ENCODE measurements around the gene MCC.

Gene MCC

DNA sequence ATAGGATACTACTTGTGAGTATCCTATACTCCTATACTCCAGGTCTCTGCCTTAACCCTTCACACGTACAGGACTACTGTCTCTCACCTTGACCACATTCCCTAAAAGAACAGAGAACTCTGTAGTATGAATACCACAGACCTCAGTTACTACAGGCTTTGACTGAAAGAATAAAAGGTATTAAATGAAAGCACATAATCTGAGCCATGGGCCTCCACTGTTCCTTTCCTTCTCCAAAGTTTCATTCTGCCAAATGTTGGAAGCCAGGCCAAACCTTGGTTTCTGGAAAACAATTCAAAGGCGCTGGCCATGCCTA lies 244.9 kb downstream of the MCC start:
- in situ Hi-C loops (cut with MboI; ENCODE audit: low pct_unique_long_range_greater_than_20kb, low sequenced_read_pairs) = no loop called here
- DNase-seq = no peak

- no peak for DNase-seq
- in situ Hi-C loops (cut with MboI; ENCODE audit: low pct_unique_long_range_greater_than_20kb, low sequenced_read_pairs) = no loop called here
Measured at GRCh38 chr5:113242481-113243348, 245.5 kb downstream of the MCC start.

GRCh38 chr5:113240951-113241726 lies 247.1 kb downstream of the MCC start:
- in situ Hi-C loops (cut with MboI; ENCODE audit: low pct_unique_long_range_greater_than_20kb, low sequenced_read_pairs) = no loop called here

GRCh38 chr5:113240032-113240431 lies 248.2 kb downstream of the MCC start:
- no peak for DNase-seq
- in situ Hi-C loops (cut with MboI; ENCODE audit: low pct_unique_long_range_greater_than_20kb, low sequenced_read_pairs) = no loop called here

More at GRCh38 chr5:113240951-113241726, 247.1 kb downstream of the MCC start:
- no peak for DNase-seq

GRCh38 chr5:113237893-113238292 lies 250.4 kb downstream of the MCC start:
- in situ Hi-C loops (cut with MboI; ENCODE audit: low pct_unique_long_range_greater_than_20kb, low sequenced_read_pairs) = no loop called here
- DNase-seq = no peak

DNA sequence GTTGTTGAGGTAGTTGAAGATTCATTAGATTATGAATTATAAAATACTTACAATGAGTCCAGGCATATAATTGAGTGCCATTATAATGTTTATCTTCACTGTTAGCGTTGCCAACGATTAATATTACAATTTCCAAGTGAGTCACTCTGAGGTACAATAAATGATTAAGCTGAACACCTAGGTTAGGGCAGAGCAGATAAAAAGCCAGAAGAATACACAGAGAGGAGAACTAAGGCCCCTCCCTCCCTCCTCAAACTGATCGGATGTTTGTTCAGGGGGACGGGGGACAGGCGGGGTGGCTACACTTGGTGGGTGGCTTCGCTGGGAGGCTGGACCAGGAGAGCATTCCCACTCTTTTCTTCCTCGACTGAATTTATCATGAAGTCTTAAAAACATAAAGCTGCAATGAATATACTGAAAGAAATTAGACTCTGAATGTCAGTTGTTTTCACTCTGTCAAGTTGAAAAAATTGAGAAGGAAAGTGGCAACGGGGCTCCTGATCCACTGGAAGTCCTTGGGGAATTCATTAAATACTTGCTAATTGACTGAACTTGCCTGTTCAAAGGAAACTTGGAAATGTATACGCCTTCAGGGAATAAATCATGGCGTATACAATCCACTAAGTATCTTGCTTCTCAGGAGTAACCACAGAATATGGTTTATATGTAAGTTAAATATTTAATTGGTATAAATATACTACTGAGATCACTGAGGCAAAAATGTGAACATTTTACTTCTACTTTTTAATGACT lies 251.5 kb downstream of the MCC start:
- in situ Hi-C loops (cut with MboI; ENCODE audit: low pct_unique_long_range_greater_than_20kb, low sequenced_read_pairs) = no loop called here

GRCh38 chr5:113235884-113236283 lies 252.4 kb downstream of the MCC start:
- no peak for DNase-seq
- in situ Hi-C loops (cut with MboI; ENCODE audit: low pct_unique_long_range_greater_than_20kb, low sequenced_read_pairs) = no loop called here

More for the DNA sequence above, 251.5 kb downstream of the MCC start:
- DNase-seq = no peak

- in situ Hi-C loops (cut with MboI; ENCODE audit: low pct_unique_long_range_greater_than_20kb, low sequenced_read_pairs) = no loop called here
- no peak for DNase-seq
Measured at GRCh38 chr5:113234546-113234945, 253.7 kb downstream of the MCC start.

- in situ Hi-C loops (cut with MboI; ENCODE audit: low pct_unique_long_range_greater_than_20kb, low sequenced_read_pairs) = no loop called here
Measured at GRCh38 chr5:113233606-113234005, 254.6 kb downstream of the MCC start.

GRCh38 chr5:113232667-113233066 lies 255.6 kb downstream of the MCC start:
- in situ Hi-C loops (cut with MboI; ENCODE audit: low pct_unique_long_range_greater_than_20kb, low sequenced_read_pairs) = no loop called here
- no peak for DNase-seq

More at GRCh38 chr5:113233606-113234005, 254.6 kb downstream of the MCC start:
- no peak for DNase-seq

DNA sequence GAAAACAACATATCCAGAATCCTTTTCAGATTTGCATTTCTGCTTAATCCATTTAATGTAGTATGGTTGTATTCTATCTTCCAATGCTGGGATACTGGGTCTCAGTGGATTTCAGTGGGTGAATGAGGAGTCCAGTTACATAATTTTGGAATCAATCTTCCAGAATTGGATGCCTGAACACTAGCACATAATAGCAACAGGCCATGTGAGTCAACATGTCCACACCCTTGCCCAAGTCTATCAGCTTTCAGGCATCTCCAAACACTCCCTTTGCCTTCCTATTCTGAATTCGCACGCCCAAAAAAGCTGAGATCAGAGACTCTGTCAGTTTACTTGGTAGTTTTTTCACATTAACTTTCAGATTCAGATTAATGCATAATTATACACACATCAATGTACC lies 256.0 kb downstream of the MCC start:
- DNase-seq = no peak
- in situ Hi-C loops (cut with MboI; ENCODE audit: low pct_unique_long_range_greater_than_20kb, low sequenced_read_pairs) = no loop called here

GRCh38 chr5:113231653-113232000 lies 256.6 kb downstream of the MCC start:
- no peak for DNase-seq
- in situ Hi-C loops (cut with MboI; ENCODE audit: low pct_unique_long_range_greater_than_20kb, low sequenced_read_pairs) = no loop called here

DNA sequence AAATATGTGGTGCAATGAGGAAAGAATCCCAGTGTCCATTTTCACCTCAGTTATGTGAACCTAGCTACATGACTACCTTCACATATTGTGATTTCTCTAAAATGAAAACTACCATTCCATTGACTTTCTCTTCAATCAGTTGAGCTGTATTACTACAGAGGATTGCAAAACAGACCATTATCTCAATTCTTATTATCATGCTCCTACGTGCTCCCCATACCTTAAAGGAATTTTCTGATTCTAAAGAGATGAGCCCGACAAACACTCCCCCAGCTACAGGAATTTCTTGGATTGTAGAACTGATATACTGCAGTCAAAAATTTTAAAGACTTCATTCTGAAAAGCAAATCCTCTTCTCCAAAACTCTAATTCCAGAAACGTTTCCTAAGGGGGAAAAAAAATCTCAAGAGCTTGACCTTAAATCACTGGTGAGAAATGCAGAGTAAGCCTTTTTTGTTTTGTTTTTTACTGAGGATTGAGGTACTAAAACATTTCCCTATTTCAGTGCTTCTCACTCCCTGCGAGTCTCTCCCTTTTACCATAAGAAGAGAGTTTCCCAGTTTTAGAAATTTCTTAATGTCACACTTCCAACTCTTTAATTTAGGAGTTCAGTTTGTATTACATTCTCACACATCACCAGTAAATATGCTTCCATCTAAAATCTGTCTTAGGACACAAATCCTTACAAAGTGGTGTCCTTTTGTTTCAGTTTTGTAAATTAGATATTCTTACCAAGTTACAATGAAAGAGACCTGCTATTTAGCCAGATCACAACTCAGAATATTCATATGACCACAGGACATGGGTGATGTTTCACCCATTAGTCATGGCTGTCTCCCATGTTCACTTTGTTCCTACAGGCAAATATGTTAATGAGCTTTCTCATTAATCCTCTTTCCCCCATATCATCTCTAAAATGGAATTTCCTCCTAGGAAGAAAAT lies 257.3 kb downstream of the MCC start:
- in situ Hi-C loops (cut with MboI; ENCODE audit: low pct_unique_long_range_greater_than_20kb, low sequenced_read_pairs) = no loop called here
- no peak for DNase-seq

DNA sequence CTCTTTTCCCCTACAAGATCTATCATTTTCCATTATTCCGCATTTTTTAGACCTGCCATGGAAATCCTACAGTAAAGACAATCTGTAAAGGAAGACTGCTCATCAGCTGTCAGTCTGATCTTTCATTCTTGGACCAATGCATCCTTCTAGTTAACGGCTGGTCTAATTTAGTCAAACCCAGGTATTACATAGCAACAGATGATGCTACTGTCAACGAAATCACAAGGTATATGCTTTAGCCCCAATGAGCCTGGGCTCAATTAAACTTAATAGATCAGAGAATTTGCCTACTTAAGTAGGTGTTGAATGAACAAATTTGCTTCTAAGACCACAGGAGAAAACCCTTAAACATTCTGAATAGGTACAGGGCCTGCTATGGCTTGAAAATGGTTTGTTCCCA lies 260.5 kb downstream of the MCC start:
- in situ Hi-C loops (cut with MboI; ENCODE audit: low pct_unique_long_range_greater_than_20kb, low sequenced_read_pairs) = no loop called here
- DNase-seq = no peak

GRCh38 chr5:113226116-113226736 lies 262.0 kb downstream of the MCC start:
- in situ Hi-C loops (cut with MboI; ENCODE audit: low pct_unique_long_range_greater_than_20kb, low sequenced_read_pairs) = no loop called here
- no peak for DNase-seq

- in situ Hi-C loops (cut with MboI; ENCODE audit: low pct_unique_long_range_greater_than_20kb, low sequenced_read_pairs) = no loop called here
- no peak for DNase-seq
Measured at GRCh38 chr5:113225259-113225658, 263.0 kb downstream of the MCC start.

DNA sequence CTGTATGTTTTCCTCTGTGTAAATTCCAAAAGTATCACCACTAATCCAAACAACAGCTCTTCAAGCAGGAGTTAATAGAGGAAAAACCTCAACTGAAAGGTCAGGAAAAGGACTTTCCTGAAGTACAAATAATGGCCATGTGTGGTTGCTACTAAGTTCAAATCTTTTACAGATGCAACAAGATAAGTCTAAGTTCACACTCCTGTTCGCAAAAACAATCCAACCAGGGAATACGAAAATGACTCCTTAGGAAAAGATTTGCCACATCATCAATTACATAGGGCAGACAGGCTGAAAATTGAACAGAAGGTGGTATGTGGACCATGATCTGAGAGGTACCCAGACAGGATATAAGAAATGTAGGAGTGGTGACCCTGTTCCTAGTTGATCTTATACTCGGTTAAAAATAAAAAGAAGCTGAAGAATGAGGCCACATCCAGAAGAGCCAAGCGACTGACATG lies 263.6 kb downstream of the MCC start:
- DNase-seq = no peak
- in situ Hi-C loops (cut with MboI; ENCODE audit: low pct_unique_long_range_greater_than_20kb, low sequenced_read_pairs) = no loop called here

DNA sequence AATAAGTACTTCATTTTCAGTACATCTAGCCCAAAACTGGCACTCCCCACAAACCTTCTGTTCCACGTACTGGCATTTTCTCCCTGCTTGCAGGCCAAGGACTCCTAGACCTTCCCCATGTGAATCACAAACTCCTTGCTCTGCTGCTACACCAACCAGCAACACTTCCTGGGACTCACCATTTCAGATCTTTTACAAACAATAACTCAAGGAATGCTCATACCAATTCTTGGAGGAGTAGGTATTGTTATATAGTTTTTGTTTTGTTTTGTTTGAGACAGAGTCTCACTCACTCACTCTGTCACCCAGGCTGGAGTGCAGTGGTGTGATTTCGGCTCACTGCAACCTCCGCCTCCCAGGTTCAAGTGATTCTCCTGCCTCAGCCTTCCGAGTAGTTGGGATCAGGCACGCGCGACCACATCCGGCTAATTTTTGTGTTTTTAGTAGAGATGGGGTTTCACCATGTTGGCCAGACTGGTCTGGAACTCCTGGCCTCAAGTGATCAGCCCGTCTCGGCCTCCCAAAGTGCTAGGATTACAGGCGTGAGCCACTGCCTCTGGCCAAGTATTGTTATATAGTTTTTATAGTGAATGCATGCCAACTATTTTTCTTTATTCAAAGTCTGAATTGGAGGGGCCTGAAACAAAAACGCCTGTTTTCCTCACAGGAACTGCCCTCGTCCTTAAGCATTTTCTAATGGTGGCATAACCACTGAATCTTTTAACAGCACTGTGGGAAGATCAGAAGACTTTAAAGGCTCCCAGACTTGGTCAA lies 264.2 kb downstream of the MCC start:
- no peak for DNase-seq
- in situ Hi-C loops (cut with MboI; ENCODE audit: low pct_unique_long_range_greater_than_20kb, low sequenced_read_pairs) = no loop called here
